ENCODE measurements around the gene BIVM. TPM values are rescaled to one million over a fixed set of nuclear protein-coding genes. Genes with fewer than 3 reads are reported as not detected.

The BIVM gene, protein sequence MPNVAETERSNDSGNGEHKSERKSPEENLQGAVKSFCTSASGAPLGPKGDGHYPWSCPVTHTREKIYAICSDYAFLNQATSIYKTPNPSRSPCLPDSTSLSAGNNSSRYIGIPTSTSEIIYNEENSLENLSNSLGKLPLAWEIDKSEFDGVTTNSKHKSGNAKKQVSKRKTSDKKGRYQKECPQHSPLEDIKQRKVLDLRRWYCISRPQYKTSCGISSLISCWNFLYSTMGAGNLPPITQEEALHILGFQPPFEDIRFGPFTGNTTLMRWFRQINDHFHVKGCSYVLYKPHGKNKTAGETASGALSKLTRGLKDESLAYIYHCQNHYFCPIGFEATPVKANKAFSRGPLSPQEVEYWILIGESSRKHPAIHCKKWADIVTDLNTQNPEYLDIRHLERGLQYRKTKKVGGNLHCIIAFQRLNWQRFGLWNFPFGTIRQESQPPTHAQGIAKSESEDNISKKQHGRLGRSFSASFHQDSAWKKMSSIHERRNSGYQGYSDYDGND
- total RNA-seq (2022) (14.9 and 19.1 TPM in 2 replicates), Bru-seq, nascent RNA (percentile 77 among the genes with signal in this experiment), BruChase-seq, experiment 1, labeled RNA remaining after a 2-hour chase (percentile 86 among the genes with signal in this experiment), BruChase-seq, experiment 2, labeled RNA remaining after a 6-hour chase (percentile 92 among the genes with signal in this experiment)
- long read RNA-seq, partial matches to known transcripts = 0 of 29 reads
- long read RNA-seq, other reads (novel, unspliced or antisense) = 25 of 29 reads

DNA sequence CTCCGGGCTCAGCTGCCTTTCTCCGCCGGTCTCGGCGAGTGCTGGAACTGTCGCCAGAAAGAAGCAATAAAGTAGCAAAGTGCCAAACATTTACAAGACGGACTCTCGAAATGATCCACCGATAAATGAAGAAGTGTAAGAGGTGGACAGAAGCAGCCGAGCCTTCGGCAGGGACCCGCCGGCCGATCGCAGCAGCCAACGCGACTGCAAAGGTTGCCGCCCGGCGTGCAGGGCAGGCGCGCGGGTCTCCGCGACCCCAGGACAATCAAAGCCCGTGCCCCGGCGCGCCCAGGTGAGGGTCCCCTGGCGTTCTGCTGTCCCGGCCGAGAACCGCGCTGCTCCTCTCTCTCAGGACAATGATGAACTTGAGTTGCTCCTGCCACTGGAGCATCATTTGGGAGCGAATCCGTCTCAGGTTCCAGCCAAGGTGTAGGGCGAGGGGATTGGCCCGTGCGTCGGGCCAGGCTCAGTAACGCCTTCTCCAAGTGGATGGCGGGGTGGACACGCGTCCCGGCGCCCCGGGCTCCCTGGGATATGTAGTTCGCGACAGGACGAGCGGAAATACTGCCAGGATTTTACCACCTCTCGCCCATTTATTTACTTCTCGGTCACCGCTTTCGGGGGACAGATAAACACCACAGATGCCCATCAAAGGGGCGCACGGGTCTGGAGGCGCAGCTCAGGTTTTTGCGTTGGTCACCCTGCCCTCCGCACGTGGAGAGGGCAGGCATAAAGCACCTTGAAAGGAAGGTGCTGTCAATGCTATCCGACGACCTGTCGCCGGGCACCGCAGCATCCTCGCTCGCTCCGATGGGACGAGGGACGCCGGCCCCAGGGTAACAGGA lies at the start of gene BIVM, which contains the start of gene POGLUT2:
BIVM (plus strand) TSS at position 539 of the 845 bp plus-strand sequence. CDS start 8,149 bp downstream, outside the sequence.
POGLUT2 (minus strand) TSS at position 396 of the 845 bp plus-strand sequence; CDS start at position 90, 306 bp downstream.
- peak; percentile 93 to 94 for DNase-seq
- Histone ChIP-seq H3K4me1 (0 out of 2 replicates have a peak, but pooled peaks cover 4% of the 10 kb centered on the region), H3K4me3 (ENCODE audit: low read depth, low read length) (peak within 1 kb of the TSS; percentile 84), H3K27me3 (replicated peaks; ENCODE audit: control insufficient read depth, insufficient read depth, low read length) (no peaks in the 10 kb centered on the region), H3K36me3 (ENCODE audit: control insufficient read depth, insufficient read depth, low read length) (no peaks in the 10 kb centered on the region; the same call in 1 of the 2 replicates), H3K9me3 (no peaks in the 10 kb centered on the region)
- ChIA-PET POLR2A (no interaction called here), CTCF (no interaction called here)
- Mint-ChIP-seq H3K27ac (ENCODE audit: unreplicated experiment) (peak within 1 kb of the TSS; percentile 81), H3K9me3 (ENCODE audit: unreplicated experiment) (no peaks in the 10 kb centered on the region), H3K4me1 (ENCODE audit: low read depth, unreplicated experiment) (no peaks in the 10 kb centered on the region), H3K27me3 (ENCODE audit: insufficient read depth, unreplicated experiment) (no peaks in the 10 kb centered on the region), H3K4me3 (ENCODE audit: unreplicated experiment) (peak within 1 kb of the TSS; percentile 93), H3K36me3 (ENCODE audit: insufficient read depth, unreplicated experiment) (no peaks in the 10 kb centered on the region)
- intact Hi-C loops (cut with micrococcal nuclease; ENCODE audit: unreplicated experiment) = loop anchor here (1.0 to 2.0 kb wide), 5 partner anchors 26 to 207 kb away; partner anchors contain the start of genes TEX30 and TPP2
- TF ChIP-seq, protein P1, sequence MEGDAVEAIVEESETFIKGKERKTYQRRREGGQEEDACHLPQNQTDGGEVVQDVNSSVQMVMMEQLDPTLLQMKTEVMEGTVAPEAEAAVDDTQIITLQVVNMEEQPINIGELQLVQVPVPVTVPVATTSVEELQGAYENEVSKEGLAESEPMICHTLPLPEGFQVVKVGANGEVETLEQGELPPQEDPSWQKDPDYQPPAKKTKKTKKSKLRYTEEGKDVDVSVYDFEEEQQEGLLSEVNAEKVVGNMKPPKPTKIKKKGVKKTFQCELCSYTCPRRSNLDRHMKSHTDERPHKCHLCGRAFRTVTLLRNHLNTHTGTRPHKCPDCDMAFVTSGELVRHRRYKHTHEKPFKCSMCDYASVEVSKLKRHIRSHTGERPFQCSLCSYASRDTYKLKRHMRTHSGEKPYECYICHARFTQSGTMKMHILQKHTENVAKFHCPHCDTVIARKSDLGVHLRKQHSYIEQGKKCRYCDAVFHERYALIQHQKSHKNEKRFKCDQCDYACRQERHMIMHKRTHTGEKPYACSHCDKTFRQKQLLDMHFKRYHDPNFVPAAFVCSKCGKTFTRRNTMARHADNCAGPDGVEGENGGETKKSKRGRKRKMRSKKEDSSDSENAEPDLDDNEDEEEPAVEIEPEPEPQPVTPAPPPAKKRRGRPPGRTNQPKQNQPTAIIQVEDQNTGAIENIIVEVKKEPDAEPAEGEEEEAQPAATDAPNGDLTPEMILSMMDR (IDR thresholded peaks at IDR 0.05; ENCODE audit: insufficient read depth in 1 of 2, low read depth in 1 of 2, low read length in 1 of 2, severe bottlenecking in 1 of 2, unreplicated experiment in 1 of 2) = no peak
- TSS peak; percentile 65 for BruUV-seq (replicated peaks)

DNA sequence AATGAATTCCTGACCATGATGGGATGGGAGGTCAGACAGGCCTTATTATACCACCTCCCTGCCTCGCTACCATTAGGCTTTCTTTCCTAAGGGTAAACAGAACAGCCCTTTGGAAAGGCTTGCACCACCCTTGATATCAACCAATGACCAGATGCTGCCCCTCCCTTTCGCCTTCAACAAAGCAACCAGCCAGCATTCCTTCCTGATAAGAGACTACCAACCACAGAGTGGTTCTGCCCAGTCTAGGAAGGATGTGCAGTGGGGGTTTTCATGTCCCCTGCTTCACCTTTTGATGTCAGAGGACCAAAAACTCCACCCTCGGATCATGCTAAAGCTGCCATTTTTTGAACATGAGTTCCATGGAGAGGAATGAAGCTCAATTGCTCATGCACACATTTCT lies 47.0 kb upstream of the BIVM start:
- H3K4me3 Mint-ChIP-seq (ENCODE audit: unreplicated experiment) = no peak overlapping the region
- H3K4me3 ChIP-seq (ENCODE audit: low read depth, low read length) = no peak overlapping the region
- no peaks in the 10 kb centered on the region for H3K4me1 Mint-ChIP-seq (ENCODE audit: low read depth, unreplicated experiment)
- intact Hi-C loops (cut with micrococcal nuclease; ENCODE audit: unreplicated experiment) = no loop called here
- TF ChIP-seq, protein P1 (IDR thresholded peaks at IDR 0.05; ENCODE audit: insufficient read depth in 1 of 2, low read depth in 1 of 2, low read length in 1 of 2, severe bottlenecking in 1 of 2, unreplicated experiment in 1 of 2) = no peak
- H3K9me3 ChIP-seq = peaks cover 8% of the 10 kb centered on the region; the same call in 1 of the 2 replicates
- H3K4me1 ChIP-seq = no peaks in the 10 kb centered on the region
- ChIA-PET CTCF (no interaction called here), POLR2A (no interaction called here)
- H3K9me3 Mint-ChIP-seq (ENCODE audit: unreplicated experiment) = no peaks in the 10 kb centered on the region
- BruUV-seq (replicated peaks) = no TSS peak
- no peak for DNase-seq
- H3K27me3 ChIP-seq (replicated peaks; ENCODE audit: control insufficient read depth, insufficient read depth, low read length) = no peaks in the 10 kb centered on the region
- H3K27ac Mint-ChIP-seq (ENCODE audit: unreplicated experiment) = no peak overlapping the region
- H3K27me3 Mint-ChIP-seq (ENCODE audit: insufficient read depth, unreplicated experiment) = peaks cover 5% of the 10 kb centered on the region
- H3K36me3 Mint-ChIP-seq (ENCODE audit: insufficient read depth, unreplicated experiment) = no peaks in the 10 kb centered on the region
- no peaks in the 10 kb centered on the region for H3K36me3 ChIP-seq (ENCODE audit: control insufficient read depth, insufficient read depth, low read length)
